Transverse colon (tissue), 4 donors: Measurements from ENCODE around the gene GNG14. TPM values are rescaled to one million over a fixed set of nuclear protein-coding genes. Genes with fewer than 3 reads are reported as not detected.
A peak's percentile ranks its signal among the peaks of the same experiment; 100 is the strongest.

Experiments used
- DNase-seq: peaks from one replicate; pipeline ENCODE4 v3.0.0-alpha.2; 2019
- H3K27ac ChIP-seq, 4 donors: fragments of 200-600 bp; sonication (generic); 2 replicates each; pipeline ENCODE4 v1.5.1; 2016 to 2018; ENCODE audit warnings: inconsistent platforms in 4 of 4
- H3K27me3 ChIP-seq: fragments of 200-600 bp; sonication (generic); 2 replicates; pipeline ENCODE4 v1.5.1; 2017; ENCODE audit warnings: inconsistent platforms
- H3K36me3 ChIP-seq, 4 donors: fragments of 200-600 bp; sonication (generic); 2 replicates each; pipeline ENCODE4 v1.5.1; 2017 to 2019; ENCODE audit warnings: inconsistent platforms in 4 of 4
- H3K4me1 ChIP-seq, 4 donors: fragments of 200-600 bp; sonication (generic); 2 replicates each; pipeline ENCODE4 v1.5.1; 2017 to 2020; ENCODE audit warnings: inconsistent platforms in 4 of 4
- H3K4me3 ChIP-seq, 4 donors: fragments of 200-600 bp; sonication (generic); 1 replicate in 1 of 4; 2 replicates in 3 of 4; pipeline versions ENCODE4 v1.5.1 to v1.6.1; 2017 to 2019; ENCODE audit warnings: inconsistent platforms in 4 of 4
- H3K9me3 ChIP-seq, 2 donors: fragments of 200-600 bp; sonication (generic); 2 replicates each; pipeline ENCODE4 v1.5.1; 2017 to 2019; ENCODE audit warnings: inconsistent platforms in 2 of 2
- EP300 ChIP-seq: sonication (generic); formaldehyde crosslinking; IDR thresholded peaks from one replicate; pipeline ENCODE4 v1.6.1; 2017; ENCODE audit warnings: antibody characterized with exemption, low read depth
- POLR2A ChIP-seq: fragments of 450-650 bp; IDR thresholded peaks from one replicate; pipeline ENCODE4 v1.6.1; 2016; ENCODE audit warnings: antibody characterized with exemption, mild to moderate bottlenecking, moderate library complexity
- POLR2AphosphoS5 ChIP-seq, 3 donors: sonication (generic); formaldehyde crosslinking; IDR thresholded peaks; one replicate each; pipeline ENCODE4 v1.6.1; 2016; ENCODE audit warnings: antibody characterized with exemption in 3 of 3
- WGBS, 2 donors: methylation state at CpG; one replicate each; pipeline ENCODE4 v1.1.5; 2018; ENCODE audit warnings: low coverage in 1 of 2; 5-methylcytosine and 5-hydroxymethylcytosine counted together
- in situ Hi-C, 4 donors: fragments of 200-750 bp; cut with MboI; loops; one replicate each; pipeline versions ENCODE4 v1.15.0 to v1.15.1; 2017; ENCODE audit warnings: low sequenced_read_pairs in 3 of 4, low pct_ligation_motif_present in 1 of 4, low pct_unique_long_range_greater_than_20kb in 1 of 4
- intact Hi-C: fragments of 100-400 bp; cut with DNase I; formaldehyde crosslinking; loops from one replicate; pipeline ENCODE4 v1.15.1; 2023; ENCODE audit warnings: low total_unique reads
- total RNA-seq, 4 donors: library from RNA; depleted of rRNA; stranded (reverse); fragments of >200 nt; gene quantifications; one replicate each; pipeline ENCODE4 v1.1.0, GENCODE V29; 2016
- TF ChIP-seq, protein P1 (sequence below), 5 experiments: fragments of 200-600 bp in 3 of 5; fragments of 450-650 bp in 2 of 5; sonication (generic) in 3 of 5; IDR thresholded peaks; 1 replicate in 2 of 5; 2 replicates in 3 of 5; pipeline ENCODE4 v1.5.1; 2016 to 2017; ENCODE audit warnings: antibody characterized with exemption in 5 of 5, inconsistent platforms in 3 of 5, mild to moderate bottlenecking in 2 of 5, moderate library complexity in 1 of 5

GNG14 gene
- total RNA-seq, 4 donors from 2014 or later, result not detected

- Histone ChIP-seq H3K27ac (peak overlapping the region; percentile 90 to 95 (median 92)), H3K27me3 (no peaks in the 10 kb centered on the region), H3K4me1 (peaks cover 19 to 45% (median 36%) of the 10 kb centered on the region in 4 donors), H3K9me3 (no peaks in the 10 kb centered on the region), H3K4me3 (peak overlapping the region; percentile 66 to 90 (median 72)), H3K36me3 (peaks cover 0 to 3% (median 0%) of the 10 kb centered on the region in 4 donors)
- in situ Hi-C loops (no loop called here), intact Hi-C loops (no loop called here)
- 2% methylated on average over 24 of the region's 24 CpGs; no CpG with 5 or more reads in 1 of the 2 donors for WGBS, 2 donors
- peak; percentile 62 for DNase-seq
- TF ChIP-seq, protein P1, sequence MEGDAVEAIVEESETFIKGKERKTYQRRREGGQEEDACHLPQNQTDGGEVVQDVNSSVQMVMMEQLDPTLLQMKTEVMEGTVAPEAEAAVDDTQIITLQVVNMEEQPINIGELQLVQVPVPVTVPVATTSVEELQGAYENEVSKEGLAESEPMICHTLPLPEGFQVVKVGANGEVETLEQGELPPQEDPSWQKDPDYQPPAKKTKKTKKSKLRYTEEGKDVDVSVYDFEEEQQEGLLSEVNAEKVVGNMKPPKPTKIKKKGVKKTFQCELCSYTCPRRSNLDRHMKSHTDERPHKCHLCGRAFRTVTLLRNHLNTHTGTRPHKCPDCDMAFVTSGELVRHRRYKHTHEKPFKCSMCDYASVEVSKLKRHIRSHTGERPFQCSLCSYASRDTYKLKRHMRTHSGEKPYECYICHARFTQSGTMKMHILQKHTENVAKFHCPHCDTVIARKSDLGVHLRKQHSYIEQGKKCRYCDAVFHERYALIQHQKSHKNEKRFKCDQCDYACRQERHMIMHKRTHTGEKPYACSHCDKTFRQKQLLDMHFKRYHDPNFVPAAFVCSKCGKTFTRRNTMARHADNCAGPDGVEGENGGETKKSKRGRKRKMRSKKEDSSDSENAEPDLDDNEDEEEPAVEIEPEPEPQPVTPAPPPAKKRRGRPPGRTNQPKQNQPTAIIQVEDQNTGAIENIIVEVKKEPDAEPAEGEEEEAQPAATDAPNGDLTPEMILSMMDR (IDR thresholded peaks at IDR 0.05), result no peak
- TF ChIP-seq EP300 (no peak), POLR2AphosphoS5 (IDR thresholded peaks at IDR 0.05) (no peak), POLR2A (no peak)
Observed at GRCh38 chr19:12668932-12669269, 18.9 kb upstream of the GNG14 start.

DNA sequence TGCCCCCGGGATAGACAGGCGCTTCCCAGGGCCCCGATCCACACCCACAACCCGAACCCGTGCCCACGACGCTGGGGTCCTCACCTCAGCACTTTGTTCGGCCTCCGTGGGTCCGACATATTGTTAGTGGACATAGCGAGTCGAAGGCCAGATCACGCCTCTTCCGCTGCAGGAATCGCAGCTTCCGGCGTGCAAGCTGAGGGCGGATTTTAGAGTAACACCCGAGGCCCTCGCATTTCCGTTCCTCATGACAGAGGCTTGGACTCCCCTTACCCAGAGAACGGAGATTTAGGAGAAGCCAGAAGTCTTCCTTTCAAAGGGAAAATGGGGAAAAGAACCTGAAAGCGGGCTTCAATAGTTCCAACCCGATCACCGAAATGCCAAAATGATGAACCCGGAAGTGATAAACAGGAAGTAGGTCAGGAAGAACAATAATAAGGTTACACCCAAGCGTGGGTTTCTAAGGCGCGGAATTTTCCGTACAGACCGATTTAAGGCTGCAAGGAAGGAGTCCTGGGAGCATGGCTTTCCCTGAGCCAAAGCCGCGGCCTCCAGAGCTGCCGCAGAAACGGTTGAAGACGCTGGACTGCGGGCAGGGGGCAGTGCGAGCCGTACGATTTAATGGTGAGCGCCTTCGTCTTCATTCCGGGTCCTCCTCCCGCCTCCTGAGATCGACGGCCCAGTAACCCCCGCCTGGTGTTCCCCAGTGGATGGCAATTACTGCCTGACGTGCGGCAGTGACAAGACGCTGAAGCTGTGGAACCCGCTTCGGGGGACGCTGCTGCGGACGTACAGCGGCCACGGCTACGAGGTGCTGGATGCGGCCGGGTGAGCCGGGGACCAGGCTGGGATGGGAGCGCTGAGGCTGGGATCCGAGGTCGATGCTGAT lies 18.3 kb upstream of the GNG14 start:
- peaks cover 19 to 45% (median 36%) of the 10 kb centered on the region in 4 donors for H3K4me1 ChIP-seq
- TF ChIP-seq POLR2AphosphoS5 (IDR thresholded peaks at IDR 0.05) (peak in 2 of 3 donors; percentile 53 to 65), EP300 (no peak), POLR2A (peak; percentile 47)
- TF ChIP-seq, protein P1 (IDR thresholded peaks at IDR 0.05), result peak in 1 of 5 experiments; percentile 13
- in situ Hi-C loops (loop anchor here in 3 of 4 donors (10.0 kb wide), 1 partner anchor 105 kb away; no protein-coding TSS in a partner anchor), intact Hi-C loops (loop anchor here (5.0 to 10.0 kb wide), 2 partner anchors 95 to 512 kb away; partner anchors contain the start of gene ZNF625)
- H3K36me3 ChIP-seq, result peaks cover 0 to 9% (median 2%) of the 10 kb centered on the region in 4 donors
- H3K27ac ChIP-seq, result peak overlapping the region; percentile 90 to 95 (median 92)
- no peaks in the 10 kb centered on the region for H3K9me3 ChIP-seq
- no peaks in the 10 kb centered on the region for H3K27me3 ChIP-seq
- H3K4me3 ChIP-seq, result peak overlapping the region; percentile 66 to 90 (median 72)
- peak; percentile 81 for DNase-seq
- WGBS, 2 donors, result 0% methylated on average over 9 to 55 of the region's 64 CpGs

DNA sequence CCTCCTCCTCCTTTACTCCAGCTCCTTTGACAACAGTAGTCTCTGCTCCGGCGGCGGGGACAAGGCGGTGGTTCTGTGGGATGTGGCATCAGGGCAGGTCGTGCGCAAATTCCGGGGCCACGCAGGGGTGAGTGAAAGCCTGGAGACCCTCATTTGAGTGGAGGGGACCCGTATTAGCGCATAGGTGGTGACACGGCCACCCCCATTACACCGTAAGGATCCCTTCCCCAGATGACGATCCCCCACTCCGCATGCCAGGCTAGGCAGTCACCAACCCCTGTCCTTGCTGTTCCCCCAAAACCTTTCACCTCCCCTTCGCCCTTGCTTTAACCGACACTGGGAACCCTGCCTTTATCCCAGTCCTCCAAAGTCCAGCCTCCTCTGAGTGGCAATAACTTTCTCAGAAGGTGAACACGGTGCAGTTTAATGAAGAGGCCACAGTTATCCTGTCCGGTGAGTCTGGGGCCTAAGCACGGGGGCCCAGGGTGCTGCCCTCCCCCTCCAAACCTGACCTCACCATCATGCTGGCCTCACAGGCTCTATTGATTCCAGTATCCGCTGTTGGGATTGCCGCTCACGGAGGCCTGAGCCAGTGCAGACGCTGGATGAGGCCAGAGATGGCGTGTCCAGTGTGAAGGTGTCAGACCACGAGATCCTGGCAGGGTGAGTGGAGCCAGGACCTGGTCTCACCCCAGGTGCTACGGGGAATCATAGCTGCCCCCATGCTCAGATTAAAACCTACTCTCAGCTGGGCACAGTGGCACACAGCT lies 17.5 kb upstream of the GNG14 start:
- Histone ChIP-seq H3K4me3 (peak overlapping the region; percentile 66 to 90 (median 72)), H3K9me3 (no peaks in the 10 kb centered on the region), H3K4me1 (peaks cover 19 to 43% (median 36%) of the 10 kb centered on the region in 4 donors), H3K27me3 (no peaks in the 10 kb centered on the region), H3K36me3 (peaks cover 0 to 16% (median 6%) of the 10 kb centered on the region in 4 donors), H3K27ac (peak overlapping the region; percentile 90 to 95 (median 92))
- intact Hi-C loops, result loop anchor here (5.0 to 10.0 kb wide), 2 partner anchors 96 to 513 kb away; partner anchors contain the start of gene ZNF625
- TF ChIP-seq POLR2A (no peak), POLR2AphosphoS5 (IDR thresholded peaks at IDR 0.05) (no peak), EP300 (no peak)
- TF ChIP-seq, protein P1 (IDR thresholded peaks at IDR 0.05), result no peak
- in situ Hi-C loops, result loop anchor here in 3 of 4 donors (10.0 kb wide), 1 partner anchor 106 kb away; no protein-coding TSS in a partner anchor
- 32 to 50% methylated on average over 2 to 19 of the region's 26 CpGs for WGBS, 2 donors
- DNase-seq, result no peak
